GM21786 (cell line): ENCODE data around the gene GPER1.
"Not testable (repeated sequence)": the region's sequence is repeated elsewhere in the genome, so short reads cannot be mapped to it uniquely, and the experiment has no call there.

Experiments
- ATAC-seq: cut with Tn5 transposase; IDR thresholded peaks from one replicate; pipeline ENCODE4 v1.9.1; 2021; ENCODE audit not compliant: unreplicated experiment

GPER1 gene

GRCh38 chr7:1087952-1088920, at the start of gene GPER1:
Gene GPER1 (plus strand): TSS chr7:1088113. CDS start chr7:1091729, 3,616 bp downstream.
- ATAC-seq: no peak

- ATAC-seq: not testable (repeated sequence)
These were observed 47.7 kb upstream of the GPER1 start for GRCh38 chr7:1040233-1040632.

GRCh38 chr7:1040790-1041189, 47.1 kb upstream of the GPER1 start:
- no peak for ATAC-seq

GRCh38 chr7:1041551-1042491, 46.1 kb upstream of the GPER1 start:
- ATAC-seq: no peak

- ATAC-seq: no peak
These were observed 45.5 kb upstream of the GPER1 start for GRCh38 chr7:1042492-1042833.

GRCh38 chr7:1043552-1044188, 44.2 kb upstream of the GPER1 start:
- no peak for ATAC-seq

GRCh38 chr7:1044189-1045068, 43.5 kb upstream of the GPER1 start, which contains the start of gene GPR146:
Gene GPR146 (plus strand): TSS chr7:1044546. CDS start chr7:1057516, 12,970 bp downstream.
- peak; percentile 87 for ATAC-seq

- ATAC-seq: no peak
These were observed 42.5 kb upstream of the GPER1 start for GRCh38 chr7:1045069-1046063.

GRCh38 chr7:1046722-1047679, 40.9 kb upstream of the GPER1 start:
- no peak for ATAC-seq

GRCh38 chr7:1049006-1049741, 38.7 kb upstream of the GPER1 start:
- no peak for ATAC-seq

- no peak for ATAC-seq
These were observed 38.1 kb upstream of the GPER1 start for GRCh38 chr7:1049801-1050200.

- ATAC-seq: no peak
These were observed 37.5 kb upstream of the GPER1 start for GRCh38 chr7:1050254-1050906.

GRCh38 chr7:1050956-1051690, 36.8 kb upstream of the GPER1 start:
- no peak for ATAC-seq

GRCh38 chr7:1052031-1052818, 35.7 kb upstream of the GPER1 start:
- no peak for ATAC-seq

GRCh38 chr7:1053002-1053411, 34.9 kb upstream of the GPER1 start:
- ATAC-seq: no peak
